B cell (primary cell): Measurements from ENCODE around the gene TRABD. TPM values are rescaled to one million over a fixed set of nuclear protein-coding genes. Genes with fewer than 3 reads are reported as not detected.

ENCODE experiments used
- ATAC-seq: fragments of 200-7000 bp; cut with Tn5 transposase; one replicate; pipeline ENCODE4 v1.10.0; 2021; ENCODE audit warnings: low read depth, mild to moderate bottlenecking, moderate number of reproducible peaks, moderate library complexity
- CTCF ChIA-PET: fragments of 350-600 bp; sonication (Branson Sonifier 250); formaldehyde crosslinking; loops from one replicate; lab custom pipeline; 2021; ENCODE audit warnings: antibody characterized with exemption, inconsistent platforms; lab: Charles Lee
- POLR2A ChIA-PET: fragments of 350-600 bp; sonication (Branson Sonifier 250); formaldehyde crosslinking; loops from one replicate; lab custom pipeline; 2021; ENCODE audit warnings: antibody characterized with exemption; lab: Charles Lee
- DNase-seq: peaks from one replicate; pipeline ENCODE4 v3.0.0; 2013
- H2AFZ ChIP-seq: 2 replicates; pipeline ENCODE4 v1.6.1; 2012; ENCODE audit warnings: mild to moderate bottlenecking, low read depth, low read length; ENCODE audit not compliant: insufficient read depth, poor library complexity, severe bottlenecking
- H3K27ac ChIP-seq, 2 donors: 1 replicate in 1 of 2; 2 replicates in 1 of 2; pipeline ENCODE4 v1.5.1; 2012 to 2013; ENCODE audit warnings: low read length in 2 of 2, mild to moderate bottlenecking in 2 of 2, moderate library complexity in 1 of 2
- H3K27me3 ChIP-seq, 4 experiments: fragments of 200-600 bp in 1 of 4; sonication (generic) in 1 of 4; replicated peaks in 1 of 4; 1 replicate in 2 of 4; 2 replicates in 2 of 4; pipeline versions ENCODE4 v1.6.1 to v1.7.0; 2013 to 2016; ENCODE audit warnings: low read length in 3 of 4, mild to moderate bottlenecking in 2 of 4, mixed read lengths in 1 of 4, moderate library complexity in 1 of 4; ENCODE audit not compliant: insufficient read depth in 4 of 4, control insufficient read depth in 3 of 4; ENCODE audit errors: control extremely low read depth in 1 of 4
- H3K36me3 ChIP-seq, 2 experiments: replicated peaks in 1 of 2; 1 replicate in 1 of 2; 2 replicates in 1 of 2; pipeline versions ENCODE4 v1.6.1 to v1.7.1; 2013; ENCODE audit warnings: low read length in 1 of 2; ENCODE audit not compliant: insufficient read depth in 2 of 2, control insufficient read depth in 1 of 2; ENCODE audit errors: control extremely low read depth in 1 of 2, extremely low read depth in 1 of 2
- H3K4me1 ChIP-seq, 2 donors: fragments of 200-600 bp in 1 of 2; sonication (generic) in 1 of 2; 1 replicate in 1 of 2; 2 replicates in 1 of 2; pipeline versions ENCODE4 v1.5.1 to v1.6.1; 2013 to 2017; ENCODE audit warnings: low read length in 2 of 2; ENCODE audit not compliant: control insufficient read depth in 2 of 2, insufficient read depth in 2 of 2
- H3K4me2 ChIP-seq: replicated peaks from 2 replicates; pipeline ENCODE3; 2012; ENCODE audit warnings: mild to moderate bottlenecking, low read depth, low read length; ENCODE audit not compliant: poor library complexity, severe bottlenecking
- H3K4me3 ChIP-seq, 5 experiments: fragments of 200-600 bp in 1 of 5; sonication (generic) in 1 of 5; 1 replicate in 3 of 5; 2 replicates in 2 of 5; pipeline versions ENCODE4 v1.5.1 to v1.7.0; 2011 to 2016; ENCODE audit warnings: low read length in 4 of 5, mild to moderate bottlenecking in 4 of 5, low read depth in 2 of 5, control low read depth in 1 of 5, moderate library complexity in 1 of 5; ENCODE audit not compliant: insufficient read depth in 1 of 5; ENCODE audit errors: control extremely low read depth in 1 of 5, extremely low read depth in 1 of 5
- H3K79me2 ChIP-seq: fragments of 200-600 bp; sonication (generic); one replicate; pipeline ENCODE4 v1.6.0; 2016; ENCODE audit warnings: low read length; ENCODE audit not compliant: control insufficient read depth, insufficient read depth
- H3K9ac ChIP-seq: fragments of 200-600 bp; sonication (generic); 2 replicates; pipeline ENCODE4 v1.6.1; 2017; ENCODE audit warnings: mild to moderate bottlenecking, low read length, moderate library complexity
- H3K9me3 ChIP-seq, 3 donors: one replicate each; pipeline versions ENCODE4 v1.6.1 to v1.7.1; 2013; ENCODE audit warnings: low read length in 2 of 3; ENCODE audit not compliant: control insufficient read depth in 2 of 3, insufficient read depth in 1 of 3; ENCODE audit errors: control extremely low read depth in 1 of 3
- H4K20me1 ChIP-seq: 2 replicates; pipeline ENCODE4 v1.6.0; 2012; ENCODE audit warnings: mild to moderate bottlenecking, low read length; ENCODE audit not compliant: insufficient read depth, control insufficient read depth, poor library complexity, severe bottlenecking
- H3K27ac Mint-ChIP-seq: one replicate; pipeline ENCODE4 v1.8.0; 2021; ENCODE audit warnings: mixed read lengths
- H3K27me3 Mint-ChIP-seq: one replicate; pipeline ENCODE4 v1.8.0; 2021; ENCODE audit warnings: mixed read lengths
- H3K4me1 Mint-ChIP-seq: one replicate; pipeline ENCODE4 v1.8.0; 2021; ENCODE audit warnings: mixed read lengths
- H3K4me3 Mint-ChIP-seq: one replicate; pipeline ENCODE4 v1.8.0; 2021; ENCODE audit warnings: mixed read lengths
- H3K9me3 Mint-ChIP-seq: one replicate; pipeline ENCODE4 v1.8.0; 2022; ENCODE audit warnings: mixed read lengths; ENCODE audit not compliant: insufficient read depth
- EZH2 ChIP-seq: IDR thresholded peaks from 2 replicates; pipeline ENCODE4 v1.6.1; 2012; ENCODE audit warnings: borderline replicate concordance, low read depth, mild to moderate bottlenecking, moderate library complexity, low read length; ENCODE audit not compliant: insufficient read depth, poor library complexity, severe bottlenecking
- WGBS: methylation state at CpG from one replicate; pipeline ENCODE4 v1.1.5; 2013; ENCODE audit warnings: missing lambda C conversion rate; ENCODE audit not compliant: insufficient coverage; 5-methylcytosine and 5-hydroxymethylcytosine counted together
- intact Hi-C: fragments of 100-400 bp; cut with micrococcal nuclease; formaldehyde crosslinking; loops from one replicate; pipeline ENCODE4 v1.10.0; 2022
- polyA plus RNA-seq: library from polyadenylated mRNA; depleted of rRNA; stranded (reverse); fragments of >200 nt; gene quantifications from 2 replicates; pipeline ENCODE4 v1.2.3, GENCODE V29; 2012
- total RNA-seq, 2 donors: library from RNA; stranded (reverse); fragments of 120-200 nt in 1 of 2; gene quantifications; 1 replicate in 1 of 2; 2 replicates in 1 of 2; pipeline versions ENCODE4 v1.2.3 to v1.2.4, GENCODE V29; 2013 to 2022
- TF ChIP-seq, protein P1 (sequence below): fragments of 200-600 bp; IDR thresholded peaks from one replicate; pipeline ENCODE4 v1.8.0; 2022; ENCODE audit warnings: antibody characterized with exemption, mild to moderate bottlenecking

The TRABD gene
- total and polyA plus RNA-seq, 2 donors (not counting 1 experiment from before 2014, with no cell fraction given) = 164 to 200 TPM

DNA sequence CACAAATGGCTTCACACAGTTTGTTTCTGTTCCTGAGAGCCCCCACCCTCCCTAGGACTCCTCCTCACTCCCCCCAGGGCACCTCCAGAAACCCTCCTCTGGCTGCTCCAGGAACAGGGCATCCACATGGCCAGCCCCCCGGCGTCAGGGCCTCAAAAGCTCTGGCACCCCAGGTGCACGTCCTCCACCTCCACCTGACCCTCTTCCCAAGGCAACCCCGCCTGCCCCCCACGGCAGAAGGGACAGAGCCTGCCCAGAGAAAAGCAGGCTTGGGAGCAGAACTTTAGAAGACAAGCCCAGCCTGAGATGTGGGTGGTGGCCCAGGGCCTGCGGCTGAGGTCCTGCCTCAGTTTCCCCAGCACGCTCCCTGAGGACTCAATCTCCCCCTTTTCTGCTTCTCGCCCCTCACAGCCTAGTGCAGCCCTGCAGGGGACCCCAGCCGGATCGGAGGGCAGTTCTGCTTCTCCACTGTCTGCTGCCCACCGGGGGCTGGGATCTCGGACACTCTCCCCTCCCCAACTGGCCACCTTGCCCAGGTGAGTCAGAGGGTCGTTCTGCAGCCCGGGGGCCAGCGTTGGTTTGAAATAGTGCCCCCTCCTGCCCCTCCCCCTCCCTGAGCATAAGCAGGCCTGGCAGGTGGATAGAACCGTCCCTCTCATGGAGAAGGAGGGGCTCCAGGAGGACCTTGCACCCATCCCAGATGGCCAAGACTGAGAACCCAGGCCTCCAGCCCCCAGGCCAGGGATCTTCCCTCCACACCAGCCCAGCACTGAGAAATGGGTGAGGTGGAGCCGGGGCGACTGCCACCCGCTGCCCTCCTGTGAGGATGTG, 2.4 kb upstream of the TRABD start:
- TF ChIP-seq, protein P1, sequence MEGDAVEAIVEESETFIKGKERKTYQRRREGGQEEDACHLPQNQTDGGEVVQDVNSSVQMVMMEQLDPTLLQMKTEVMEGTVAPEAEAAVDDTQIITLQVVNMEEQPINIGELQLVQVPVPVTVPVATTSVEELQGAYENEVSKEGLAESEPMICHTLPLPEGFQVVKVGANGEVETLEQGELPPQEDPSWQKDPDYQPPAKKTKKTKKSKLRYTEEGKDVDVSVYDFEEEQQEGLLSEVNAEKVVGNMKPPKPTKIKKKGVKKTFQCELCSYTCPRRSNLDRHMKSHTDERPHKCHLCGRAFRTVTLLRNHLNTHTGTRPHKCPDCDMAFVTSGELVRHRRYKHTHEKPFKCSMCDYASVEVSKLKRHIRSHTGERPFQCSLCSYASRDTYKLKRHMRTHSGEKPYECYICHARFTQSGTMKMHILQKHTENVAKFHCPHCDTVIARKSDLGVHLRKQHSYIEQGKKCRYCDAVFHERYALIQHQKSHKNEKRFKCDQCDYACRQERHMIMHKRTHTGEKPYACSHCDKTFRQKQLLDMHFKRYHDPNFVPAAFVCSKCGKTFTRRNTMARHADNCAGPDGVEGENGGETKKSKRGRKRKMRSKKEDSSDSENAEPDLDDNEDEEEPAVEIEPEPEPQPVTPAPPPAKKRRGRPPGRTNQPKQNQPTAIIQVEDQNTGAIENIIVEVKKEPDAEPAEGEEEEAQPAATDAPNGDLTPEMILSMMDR = no peak
- TF ChIP-seq EZH2 = no peak
- Histone ChIP-seq H2AFZ (no peak overlapping the region), H3K4me2 (no peak overlapping the region), H3K9me3 (no peaks in the 10 kb centered on the region), H4K20me1 (no peaks in the 10 kb centered on the region), H3K27ac (no peak overlapping the region), H3K79me2 (peaks cover 11% of the 10 kb centered on the region), H3K9ac (no peak overlapping the region), H3K27me3 (peaks cover 0 to 21% (median 2%) of the 10 kb centered on the region in 4 experiments), H3K36me3 (peaks cover 0 to 3% of the 10 kb centered on the region in 2 experiments), H3K4me3 (no peak overlapping the region), H3K4me1 (peaks cover 38 to 43% of the 10 kb centered on the region in 2 donors)
- intact Hi-C loops = no loop called here
- Mint-ChIP-seq H3K4me3 (peak overlapping the region; percentile 71), H3K9me3 (no peaks in the 10 kb centered on the region), H3K27ac (peak overlapping the region; percentile 65), H3K27me3 (peaks cover 5% of the 10 kb centered on the region), H3K4me1 (peaks cover 30% of the 10 kb centered on the region)
- ChIA-PET POLR2A (interaction anchor here (1.1 kb wide), 1 partner anchor 10 kb away, joined by 3 read pairs; no protein-coding TSS in a partner anchor), CTCF (no interaction called here)
- 96% methylated on average over 17 of the region's 19 CpGs for WGBS
- ATAC-seq = no peak
- DNase-seq = no peak
